ENCODE measurements around the gene MXRA8.
A peak's percentile ranks its signal among the peaks of the same experiment; 100 is the strongest.

Gene MXRA8

GRCh38 chr1:1306070-1306660 lies 52.2 kb downstream of the MXRA8 start:
- no peak for DNase-seq

GRCh38 chr1:1305300-1306069 lies 52.9 kb downstream of the MXRA8 start:
- peak; percentile 78 for DNase-seq

- DNase-seq = no peak
Observed at GRCh38 chr1:1304331-1305299, 53.7 kb downstream of the MXRA8 start.

GRCh38 chr1:1303736-1304135 lies 54.6 kb downstream of the MXRA8 start:
- DNase-seq = no peak

GRCh38 chr1:1302951-1303509 lies 55.3 kb downstream of the MXRA8 start:
- DNase-seq = no peak
